AG20443 (cell line): ENCODE results near the gene TACC2.

Experiments
- DNase-seq: peaks from one replicate; pipeline ENCODE4 v3.0.0; 2012; ENCODE audit warnings: low spot score, mixed read lengths

Gene TACC2

GRCh38 chr10:122144199-122144598 is 155.2 kb downstream of the TACC2 start:
- no peak for DNase-seq

GRCh38 chr10:122145113-122145512 is 156.2 kb downstream of the TACC2 start:
- DNase-seq = no peak

DNA sequence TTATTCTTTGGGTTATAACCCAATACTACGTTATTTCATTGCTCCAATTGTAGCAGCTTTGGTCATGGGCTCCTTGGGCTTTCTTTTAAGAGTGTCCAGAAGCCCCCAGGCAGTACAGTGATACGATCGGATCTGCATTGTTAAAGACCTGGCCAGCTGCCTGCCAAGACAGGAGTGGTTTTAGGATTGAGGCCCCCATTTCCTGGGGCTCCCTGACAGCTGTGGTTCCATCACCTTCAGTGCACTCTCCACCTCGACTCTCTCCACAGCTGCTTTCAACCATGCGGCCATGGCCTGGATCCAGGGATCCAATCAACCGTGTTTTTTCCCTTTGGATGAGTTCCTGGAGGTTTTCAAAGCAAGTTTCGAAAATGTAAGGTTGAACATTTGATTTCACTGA is 158.7 kb downstream of the TACC2 start:
- no peak for DNase-seq

- peak; percentile 59 for DNase-seq
Observed at GRCh38 chr10:122148876-122149560, 160.1 kb downstream of the TACC2 start.

GRCh38 chr10:122149561-122150505 is 160.9 kb downstream of the TACC2 start:
- peak; percentile 72 for DNase-seq

- no peak for DNase-seq
Observed at GRCh38 chr10:122151121-122151694, 162.2 kb downstream of the TACC2 start.

- DNase-seq = peak; percentile 86
Observed at GRCh38 chr10:122152544-122152943, 163.6 kb downstream of the TACC2 start.

DNA sequence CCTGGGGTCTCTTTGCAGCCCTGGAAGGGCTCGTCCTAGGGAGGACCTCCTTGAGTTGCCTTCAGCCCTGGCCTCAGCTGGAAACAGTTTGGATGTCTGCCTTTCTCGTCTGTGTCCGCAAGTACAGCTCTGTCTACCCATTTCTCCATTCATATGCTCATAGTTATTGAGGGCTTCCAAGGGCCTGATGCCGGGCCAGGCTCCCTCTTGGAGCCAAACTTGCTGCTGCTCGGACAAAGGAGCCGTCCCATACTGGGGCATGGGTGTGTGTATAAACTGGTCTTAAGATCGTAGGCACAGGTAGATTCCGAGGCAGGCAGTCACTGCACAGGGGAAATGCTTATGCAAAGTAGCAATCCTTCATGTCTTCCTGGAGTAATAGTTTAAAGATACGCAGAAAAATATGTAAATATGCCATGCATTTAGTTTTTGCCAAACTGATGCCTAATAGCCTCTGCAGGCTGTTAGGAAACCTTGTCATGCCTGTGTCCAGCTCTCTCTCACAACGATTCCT is 165.1 kb downstream of the TACC2 start:
- DNase-seq = no peak

- DNase-seq = peak; percentile 73
Observed at GRCh38 chr10:122154545-122155366, 165.8 kb downstream of the TACC2 start.

- DNase-seq = no peak
Observed at GRCh38 chr10:122157451-122157850, 168.5 kb downstream of the TACC2 start.

DNA sequence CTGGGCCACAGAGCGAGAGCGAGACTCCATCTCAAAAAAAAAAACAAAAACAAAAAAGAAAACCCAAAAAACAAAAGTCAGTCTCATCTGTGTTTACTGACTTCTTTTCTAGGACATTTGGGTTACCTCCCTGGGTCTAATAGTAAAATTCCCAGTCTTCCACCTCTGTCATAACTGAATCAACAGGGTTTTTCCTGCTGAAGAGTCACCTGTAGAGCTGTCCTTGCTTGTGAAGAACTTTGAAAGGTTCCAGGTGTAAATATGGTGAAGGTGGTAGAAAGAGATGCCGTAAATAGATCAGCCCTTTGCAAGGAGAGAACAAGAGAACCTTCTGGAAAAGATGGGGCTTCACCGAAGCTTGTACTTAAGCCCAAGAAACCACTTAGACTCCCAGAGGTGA is 169.4 kb downstream of the TACC2 start:
- DNase-seq = no peak

DNA sequence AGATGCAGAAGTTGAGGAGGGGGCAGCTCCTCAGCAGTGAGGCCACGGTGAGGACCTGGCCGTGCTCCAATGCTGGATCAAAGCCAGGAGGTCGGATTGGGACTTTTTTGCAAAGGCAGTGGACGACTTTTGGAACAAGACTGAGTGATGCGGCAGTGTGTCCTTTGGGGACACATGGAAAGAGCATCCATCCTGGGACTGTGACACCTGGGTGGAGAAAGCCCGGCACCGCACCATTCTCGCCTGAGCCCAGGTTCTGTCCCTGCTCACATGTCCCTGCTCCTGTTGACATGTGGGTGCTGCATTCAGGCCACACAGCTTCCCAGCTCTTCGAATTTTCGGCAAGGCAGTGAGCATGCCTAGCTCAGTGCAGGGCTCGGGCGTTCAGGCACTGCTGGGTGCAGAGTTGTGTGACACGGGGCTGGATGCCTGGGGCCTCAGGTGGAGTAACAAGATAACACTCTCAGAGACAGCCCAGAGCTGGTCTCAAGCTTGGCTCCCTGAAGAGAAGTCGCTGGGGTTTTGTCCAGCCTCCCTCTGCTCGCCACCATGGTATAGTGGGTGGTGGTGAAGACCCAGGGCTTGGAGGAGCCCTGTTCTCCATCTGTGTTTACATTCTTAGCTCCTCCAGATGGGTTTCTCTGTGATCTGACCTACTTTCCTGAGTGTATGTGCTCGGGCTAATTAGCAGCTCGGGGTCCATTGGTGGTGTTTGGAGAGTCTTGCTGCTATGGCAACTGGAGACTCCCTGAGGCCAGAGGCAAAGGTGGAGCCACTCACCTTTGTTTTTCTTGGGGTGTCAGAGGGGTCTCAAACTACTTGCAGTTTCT is 170.4 kb downstream of the TACC2 start:
- no peak for DNase-seq

GRCh38 chr10:122161795-122162194 is 172.8 kb downstream of the TACC2 start:
- DNase-seq = no peak

GRCh38 chr10:122162671-122163173 is 173.8 kb downstream of the TACC2 start:
- no peak for DNase-seq

DNA sequence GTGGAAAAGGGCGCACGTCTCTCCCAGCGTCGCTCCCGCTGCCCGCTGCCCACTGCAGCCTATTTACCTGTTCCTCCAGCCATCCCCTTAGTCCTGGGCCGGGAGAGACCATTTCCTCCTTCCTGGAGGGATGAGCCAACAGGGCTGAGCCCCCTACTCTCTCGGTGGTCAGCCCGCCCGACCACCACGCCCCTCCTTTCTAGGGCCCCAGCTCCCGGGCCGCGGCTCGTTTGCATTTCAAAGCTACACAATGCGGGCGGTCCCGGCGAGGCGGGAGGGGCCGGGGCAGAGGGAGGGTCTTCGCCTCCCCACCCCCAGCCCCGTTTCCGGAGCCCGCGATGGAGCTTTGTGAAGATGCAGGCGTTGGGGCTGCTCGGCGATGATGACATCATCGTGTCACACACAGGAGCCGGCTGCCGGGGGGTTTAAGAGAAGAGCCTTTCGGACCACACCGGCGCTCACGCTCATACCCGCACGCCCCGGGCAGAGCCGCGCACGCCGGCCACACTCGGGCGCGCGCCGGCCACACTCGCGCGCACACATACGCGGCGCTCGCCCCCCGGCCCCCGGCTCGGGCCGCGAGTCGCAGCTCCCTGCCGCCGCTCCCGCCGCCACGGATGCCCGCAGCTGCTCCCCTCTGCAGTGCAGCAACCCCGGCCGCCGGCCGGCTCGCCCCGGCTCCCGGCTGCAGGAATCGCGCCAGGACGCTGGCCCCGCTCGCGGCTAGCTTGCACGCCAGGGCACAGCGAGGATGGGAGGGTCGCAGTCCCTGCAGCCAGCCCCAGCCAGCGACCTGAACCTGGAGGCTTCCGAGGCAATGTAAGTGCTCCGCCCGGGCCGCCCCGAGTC is 174.4 kb downstream of the TACC2 start:
- peak; percentile 65 for DNase-seq

- no peak for DNase-seq
Observed at GRCh38 chr10:122164023-122164601, 175.1 kb downstream of the TACC2 start.

DNA sequence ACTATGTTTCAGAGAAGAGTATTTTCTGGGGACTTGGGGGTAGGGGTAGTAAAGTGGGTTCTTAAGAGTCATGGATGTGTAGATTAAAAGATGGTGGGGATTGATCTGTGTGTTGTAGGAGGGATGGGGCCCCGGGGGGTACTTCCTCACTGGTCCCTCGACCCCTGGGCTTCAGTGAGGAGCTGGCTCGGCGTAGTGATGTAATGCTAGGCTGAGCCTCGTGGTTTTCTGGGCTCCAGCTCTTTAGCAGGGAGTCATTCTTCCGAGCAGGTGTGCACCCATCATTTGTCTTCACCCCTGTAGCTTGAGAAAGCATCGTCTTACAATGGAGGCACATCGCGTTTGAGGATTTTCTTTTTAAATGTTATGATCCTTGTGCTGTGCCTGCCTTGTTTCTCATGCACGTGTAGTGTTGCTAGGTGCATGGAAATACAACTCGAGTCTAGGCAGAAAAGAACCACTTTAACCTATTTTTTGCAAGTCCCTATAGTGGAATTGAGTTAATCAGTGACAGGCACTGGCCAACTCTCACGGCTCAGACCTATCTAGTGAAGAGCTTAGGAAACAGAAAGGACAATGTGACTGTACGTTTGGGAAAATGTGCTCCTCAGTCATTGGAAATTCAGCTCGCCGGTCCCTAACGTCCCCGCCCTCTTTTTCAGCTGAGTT is 176.0 kb downstream of the TACC2 start:
- DNase-seq = no peak

GRCh38 chr10:122165484-122166276 is 176.7 kb downstream of the TACC2 start:
- no peak for DNase-seq
